HG03175 (cell line): Measurements from ENCODE around the gene LMNTD1.
"Not testable (repeated sequence)": the region's sequence is repeated elsewhere in the genome, so short reads cannot be mapped to it uniquely, and the experiment has no call there.

Experiments used
- ATAC-seq: cut with Tn5 transposase; IDR thresholded peaks from one replicate; pipeline ENCODE4 v1.9.1; 2021; ENCODE audit warnings: mild to moderate bottlenecking, moderate library complexity; ENCODE audit not compliant: unreplicated experiment

LMNTD1 gene

GRCh38 chr12:25434515-25434914 lies 118.6 kb downstream of the LMNTD1 start:
- no peak for ATAC-seq

- ATAC-seq = no peak
These were observed 119.3 kb downstream of the LMNTD1 start for GRCh38 chr12:25433581-25434325.

- ATAC-seq = no peak
These were observed 120.1 kb downstream of the LMNTD1 start for GRCh38 chr12:25433024-25433423.

GRCh38 chr12:25427337-25428249 lies 125.5 kb downstream of the LMNTD1 start:
- ATAC-seq = no peak

- not testable (repeated sequence) for ATAC-seq
These were observed 126.3 kb downstream of the LMNTD1 start for GRCh38 chr12:25426821-25427220.
